Limb (tissue), 2 donors: Measurements from ENCODE around the gene CCL8.
A peak's percentile ranks its signal among the peaks of the same experiment; 100 is the strongest.
"Not testable (repeated sequence)": the region's sequence is repeated elsewhere in the genome, so short reads cannot be mapped to it uniquely, and the experiment has no call there.

ENCODE experiments used
- DNase-seq, 2 donors: peaks; one replicate each; pipeline ENCODE4 v3.0.0-alpha.2; 2016; ENCODE audit errors: extremely low spot score in 2 of 2

Gene CCL8

DNA sequence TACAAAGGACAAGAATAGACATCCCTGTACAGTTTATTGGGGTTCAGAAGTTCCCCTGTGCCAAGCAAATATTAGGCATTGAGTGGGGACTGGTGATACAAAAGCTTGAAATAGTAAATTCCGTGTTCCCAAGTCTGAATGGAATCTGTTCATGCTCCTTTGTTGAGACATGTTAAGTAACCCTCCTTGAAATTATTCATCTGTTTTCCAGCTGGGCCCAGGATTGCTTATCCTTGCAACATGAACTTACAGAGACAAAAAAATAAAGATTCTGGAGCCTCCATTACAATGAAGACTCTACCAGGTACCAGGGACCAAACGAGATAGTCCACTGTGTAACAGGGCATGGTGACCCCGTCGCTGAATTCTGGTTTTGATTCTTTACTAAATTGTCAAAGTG, 6.1 kb upstream of the CCL8 start:
- DNase-seq = no peak

- no peak for DNase-seq
These were observed 5.0 kb upstream of the CCL8 start for GRCh38 chr17:34314279-34314678.

DNA sequence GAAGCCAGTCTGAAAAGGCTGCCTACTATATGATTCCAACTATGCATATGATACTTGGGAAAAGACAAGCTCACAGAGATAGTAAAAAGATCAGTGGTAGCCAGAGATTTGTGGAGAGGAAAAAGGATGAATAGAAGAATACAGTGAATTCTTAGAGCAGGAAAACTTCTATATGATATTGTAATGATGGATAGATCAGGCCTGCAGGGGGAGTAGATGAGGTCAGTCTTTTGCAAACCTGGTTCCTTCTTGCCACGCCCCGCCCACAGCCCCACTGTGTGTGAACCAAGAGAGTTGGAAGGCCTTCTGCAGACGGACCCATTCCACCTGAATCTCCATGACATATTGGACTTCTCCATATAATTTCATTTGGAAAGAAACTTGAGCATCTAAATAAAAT, 761 bp upstream of the CCL8 start:
- DNase-seq = no peak

GRCh38 chr17:34321964-34322363, 2.7 kb downstream of the CCL8 start:
- no peak for DNase-seq

DNA sequence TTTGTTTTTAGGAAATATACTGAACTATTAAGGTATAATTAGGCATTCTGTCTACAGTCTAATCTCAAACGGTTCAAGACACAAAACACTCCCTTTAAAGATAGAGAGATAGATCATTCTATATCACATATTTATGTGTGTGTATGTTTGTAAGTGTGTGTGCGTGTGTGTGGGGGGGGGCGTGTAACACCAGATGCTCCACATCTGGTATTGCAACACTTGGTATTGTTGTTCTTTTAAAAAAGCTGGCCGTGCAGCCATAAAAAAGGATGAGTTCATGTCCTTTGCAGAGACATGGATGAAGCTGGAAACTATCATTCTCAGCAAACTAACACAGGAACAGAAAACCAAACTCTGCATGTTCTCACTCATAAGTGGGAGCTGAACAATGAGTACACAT, 8.3 kb downstream of the CCL8 start:
- not testable (repeated sequence) for DNase-seq

GRCh38 chr17:34337701-34338100, 18.5 kb downstream of the CCL8 start:
- DNase-seq = no peak

DNA sequence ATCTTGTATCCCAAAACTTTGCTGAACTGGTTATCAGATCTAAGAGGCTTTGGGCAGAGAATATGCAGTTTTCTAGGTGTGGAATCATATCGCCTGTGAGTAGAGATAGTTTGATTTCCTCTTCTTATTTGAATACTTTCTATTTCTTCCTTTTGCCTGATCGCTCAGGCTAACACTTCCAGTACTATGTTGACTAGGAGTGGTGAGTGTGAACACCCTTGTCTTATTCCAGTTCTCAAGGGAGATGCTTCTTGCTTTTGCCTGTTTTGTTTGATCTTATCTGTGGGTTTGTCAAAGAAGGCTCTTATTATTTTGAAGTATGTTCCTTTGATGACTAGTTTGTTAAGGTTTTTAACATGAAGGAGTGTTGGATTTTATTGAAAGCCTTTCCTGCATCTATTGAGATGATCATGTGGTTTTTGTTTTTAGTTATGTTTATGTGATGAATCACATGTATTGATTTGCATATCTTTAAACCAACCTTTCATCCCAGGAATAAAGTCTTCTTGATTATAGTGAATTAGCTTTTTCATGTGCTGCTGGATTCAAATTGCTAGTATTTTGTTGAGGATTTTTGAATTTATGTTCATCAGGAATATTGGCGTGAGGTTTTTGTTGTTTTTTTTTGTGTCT, 20.0 kb downstream of the CCL8 start:
- no peak for DNase-seq

GRCh38 chr17:34341916-34342315, 22.7 kb downstream of the CCL8 start:
- DNase-seq = no peak

- DNase-seq = no peak
These were observed 27.8 kb downstream of the CCL8 start for GRCh38 chr17:34347063-34347462.

- DNase-seq = no peak
These were observed 30.5 kb downstream of the CCL8 start for GRCh38 chr17:34349751-34350150.

GRCh38 chr17:34351096-34351495, 31.9 kb downstream of the CCL8 start:
- DNase-seq = no peak

DNA sequence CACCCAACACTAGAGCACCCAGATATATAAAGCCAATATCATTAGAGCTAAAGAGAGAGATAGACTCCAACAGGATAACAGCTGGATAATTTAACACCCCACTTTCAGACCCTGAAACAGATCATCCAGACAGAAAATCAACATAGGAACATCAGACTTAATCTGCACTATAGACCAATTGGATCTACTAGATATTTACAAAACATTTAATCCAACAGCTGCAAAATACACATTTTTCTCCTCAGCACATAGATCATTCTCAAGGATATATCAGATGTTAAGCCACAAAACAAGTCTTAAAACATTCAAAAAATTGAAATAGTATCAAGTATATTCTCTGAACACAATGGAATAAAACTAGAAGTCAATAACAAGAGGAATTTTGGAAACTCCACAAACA, 33.0 kb downstream of the CCL8 start:
- DNase-seq = no peak

DNA sequence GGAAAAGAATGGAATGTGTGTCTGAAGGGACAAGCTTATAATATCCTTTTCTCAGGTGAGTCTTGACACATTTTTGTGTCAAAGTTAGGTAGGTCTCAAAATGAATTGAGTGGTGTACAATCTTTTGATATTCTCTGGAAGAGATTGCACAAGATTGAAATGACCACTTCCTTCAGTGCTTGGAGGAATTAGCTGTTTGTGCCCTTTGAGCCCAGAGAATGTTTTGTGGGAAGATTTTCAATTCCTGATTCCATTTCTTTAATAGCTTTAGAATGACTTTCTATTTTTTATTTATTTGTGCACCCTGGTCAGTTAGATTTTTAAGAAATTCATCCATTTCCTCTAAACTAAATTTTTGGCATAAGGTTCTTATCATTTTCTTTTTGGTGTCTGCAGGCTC, 35.4 kb downstream of the CCL8 start:
- no peak for DNase-seq

GRCh38 chr17:34356194-34356593, 37.0 kb downstream of the CCL8 start, which contains the start of gene CCL13:
TSS of gene CCL13 (plus strand) at chr17:34356480. CDS start at chr17:34356527, 47 bp downstream.
- DNase-seq = no peak

- no peak for DNase-seq
These were observed 38.2 kb downstream of the CCL8 start for GRCh38 chr17:34357398-34357797.

DNA sequence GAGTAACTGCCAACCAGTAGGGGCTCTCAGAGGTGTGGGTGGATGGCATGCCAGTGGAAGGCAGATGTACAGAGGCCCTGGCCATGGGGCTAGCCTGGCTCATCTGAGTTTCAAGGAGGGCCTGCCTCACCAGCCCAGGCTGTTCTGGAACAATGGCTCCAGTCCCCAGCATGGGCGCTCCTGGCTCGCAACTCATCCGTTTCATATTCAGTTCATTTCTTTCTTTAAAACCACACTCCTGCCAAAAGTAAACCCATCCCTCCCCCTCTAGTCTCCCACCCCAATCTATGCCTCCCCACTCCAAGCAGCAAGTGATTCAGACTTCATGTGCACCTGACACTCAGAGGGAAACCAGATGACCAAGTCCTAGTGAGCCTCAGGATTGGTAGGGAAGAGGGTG, 39.4 kb downstream of the CCL8 start:
- no peak for DNase-seq

GRCh38 chr17:34360601-34361270, 41.5 kb downstream of the CCL8 start:
- DNase-seq = no peak

DNA sequence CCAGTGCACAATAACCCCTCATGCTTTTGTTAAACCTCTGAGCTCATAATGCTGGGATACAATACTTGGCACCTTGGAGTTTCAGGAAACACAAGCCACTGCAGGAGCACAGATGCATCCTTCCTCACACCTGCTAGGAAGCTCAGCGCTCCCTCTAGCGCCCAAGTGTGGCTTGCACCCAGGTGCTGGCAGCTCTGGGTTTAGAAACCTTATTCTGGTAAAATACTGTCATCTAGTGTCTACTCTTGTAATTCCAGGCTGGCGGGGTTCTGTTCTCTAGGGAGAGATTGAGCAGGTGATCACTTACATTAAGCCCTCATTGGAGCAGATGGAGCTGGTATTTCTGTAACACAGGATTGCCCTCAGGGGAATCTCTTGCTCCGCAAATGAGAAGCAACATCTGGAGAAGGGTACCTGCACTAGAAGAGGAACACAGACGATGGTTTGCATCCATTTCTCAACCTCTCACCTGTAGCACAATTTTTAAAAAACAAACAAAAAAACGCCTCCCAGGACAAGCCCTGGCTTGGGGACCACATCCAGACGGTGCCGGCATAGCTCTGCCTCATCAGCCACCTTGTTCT, 42.3 kb downstream of the CCL8 start:
- DNase-seq = peak; percentile 87 to 92

DNA sequence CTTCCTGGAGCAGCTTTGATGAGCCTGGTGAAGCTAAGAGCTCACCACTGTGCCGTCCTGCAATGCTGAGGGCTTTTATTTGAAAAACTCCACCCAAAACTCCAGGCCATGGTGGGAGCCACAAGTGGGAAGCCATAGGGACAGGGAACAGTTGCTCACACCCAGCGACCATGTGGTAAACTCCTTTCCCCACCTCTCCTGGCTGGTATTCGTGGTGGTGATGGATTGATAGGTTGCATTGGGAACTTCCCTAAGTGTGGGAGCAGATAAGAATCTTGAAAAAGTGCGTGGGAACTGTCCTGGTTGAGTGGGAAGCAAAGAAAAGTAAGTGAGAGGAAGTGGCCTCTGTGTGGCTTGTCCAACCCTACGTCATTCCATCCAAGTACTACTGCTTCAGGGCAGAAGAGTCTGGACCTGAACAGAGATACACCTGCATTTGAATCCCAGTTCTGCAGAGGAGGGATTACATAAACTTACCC, 44.0 kb downstream of the CCL8 start, which contains the start of gene CCL1:
TSS of gene CCL1 (minus strand) at position 51 of the 479 bp plus-strand sequence. CDS start 72 bp downstream, outside the sequence.
- no peak for DNase-seq

- DNase-seq = no peak
These were observed 45.5 kb downstream of the CCL8 start for GRCh38 chr17:34364751-34365150.

DNA sequence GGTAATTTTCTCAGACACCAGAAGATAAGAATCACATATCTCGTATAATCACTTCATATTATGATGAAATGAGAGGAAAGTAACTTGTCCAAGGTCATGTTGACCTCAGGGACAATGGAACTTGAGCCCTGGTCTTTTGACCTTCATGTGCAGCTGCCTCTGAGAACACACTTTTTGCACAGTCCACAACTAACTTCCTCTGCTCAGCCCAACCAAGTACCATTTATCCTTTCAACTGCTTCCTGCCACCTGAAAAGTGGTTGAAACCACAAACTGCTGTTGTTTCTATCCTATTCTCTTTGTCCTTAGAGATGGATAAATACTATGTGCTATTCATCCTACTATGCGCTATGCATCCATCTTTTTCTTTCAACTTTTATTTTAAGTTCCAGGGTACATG, 46.1 kb downstream of the CCL8 start:
- DNase-seq = no peak

DNA sequence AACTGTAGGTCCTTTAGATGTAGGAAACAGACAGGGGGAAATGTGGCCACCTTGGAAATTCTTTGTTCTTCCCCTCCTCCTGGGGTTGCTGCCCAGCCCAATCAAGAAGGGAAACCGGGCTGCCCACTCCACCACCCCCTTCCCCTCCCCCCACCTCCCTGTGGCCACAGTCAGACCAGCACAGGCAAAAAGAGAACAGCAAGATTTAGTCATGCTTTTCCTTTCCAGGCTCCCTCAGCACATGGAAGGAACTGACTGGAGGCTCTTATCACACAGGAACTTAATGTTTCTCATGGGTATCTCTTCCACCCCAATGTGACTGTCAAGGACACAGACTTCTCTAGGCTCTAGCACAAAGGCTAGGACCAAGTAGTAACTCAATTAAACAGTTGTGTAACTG, 46.8 kb downstream of the CCL8 start:
- DNase-seq = no peak
